Measurements from ENCODE around the gene DAAM1.
A peak's percentile ranks its signal among the peaks of the same experiment; 100 is the strongest.

DAAM1 gene

DNA sequence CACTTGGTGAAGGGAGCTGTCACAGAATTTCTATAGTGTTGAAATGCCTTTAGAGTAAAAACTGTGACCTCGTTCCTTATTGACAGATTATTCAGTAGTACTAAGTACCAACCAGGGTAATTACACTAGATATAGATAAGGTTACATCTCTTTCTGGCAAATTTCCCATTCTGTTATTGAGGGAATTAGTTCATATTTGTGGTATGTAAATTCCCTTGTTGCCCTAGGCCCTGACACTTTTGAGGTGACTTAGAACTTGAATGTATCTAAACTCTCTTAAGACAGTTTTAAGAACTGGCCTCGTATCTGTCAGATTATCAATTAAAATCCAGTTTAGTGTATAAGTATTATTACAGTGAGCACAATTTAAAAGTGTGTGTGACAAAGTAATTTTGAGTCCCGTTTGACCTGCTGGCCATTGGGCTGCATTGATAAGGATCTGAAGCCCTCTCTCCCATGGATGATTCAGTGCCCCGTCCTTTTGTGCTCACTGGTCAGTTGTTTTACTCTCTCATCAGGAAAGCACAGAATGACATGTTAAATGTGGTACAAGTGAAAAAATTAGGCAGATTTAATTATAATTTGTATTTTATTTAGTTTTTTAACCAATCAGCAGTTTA, 153.5 kb downstream of the DAAM1 start:
- Mint-ChIP-seq H3K9me3 (no peaks in the 10 kb centered on the region), H3K27ac (no peak overlapping the region), H3K36me3 (ENCODE audit: low read depth) (peaks cover 50% of the 10 kb centered on the region), H3K27me3 (ENCODE audit: low read depth) (no peaks in the 10 kb centered on the region), H3K4me3 (no peak overlapping the region), H3K4me1 (peaks cover 49% of the 10 kb centered on the region)
- TF ChIP-seq, protein P1, sequence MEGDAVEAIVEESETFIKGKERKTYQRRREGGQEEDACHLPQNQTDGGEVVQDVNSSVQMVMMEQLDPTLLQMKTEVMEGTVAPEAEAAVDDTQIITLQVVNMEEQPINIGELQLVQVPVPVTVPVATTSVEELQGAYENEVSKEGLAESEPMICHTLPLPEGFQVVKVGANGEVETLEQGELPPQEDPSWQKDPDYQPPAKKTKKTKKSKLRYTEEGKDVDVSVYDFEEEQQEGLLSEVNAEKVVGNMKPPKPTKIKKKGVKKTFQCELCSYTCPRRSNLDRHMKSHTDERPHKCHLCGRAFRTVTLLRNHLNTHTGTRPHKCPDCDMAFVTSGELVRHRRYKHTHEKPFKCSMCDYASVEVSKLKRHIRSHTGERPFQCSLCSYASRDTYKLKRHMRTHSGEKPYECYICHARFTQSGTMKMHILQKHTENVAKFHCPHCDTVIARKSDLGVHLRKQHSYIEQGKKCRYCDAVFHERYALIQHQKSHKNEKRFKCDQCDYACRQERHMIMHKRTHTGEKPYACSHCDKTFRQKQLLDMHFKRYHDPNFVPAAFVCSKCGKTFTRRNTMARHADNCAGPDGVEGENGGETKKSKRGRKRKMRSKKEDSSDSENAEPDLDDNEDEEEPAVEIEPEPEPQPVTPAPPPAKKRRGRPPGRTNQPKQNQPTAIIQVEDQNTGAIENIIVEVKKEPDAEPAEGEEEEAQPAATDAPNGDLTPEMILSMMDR (IDR thresholded peaks at IDR 0.05; ENCODE audit: unreplicated experiment in 3 of 3): no peak

GRCh38 chr14:59342516-59343484, 154.3 kb downstream of the DAAM1 start:
- TF ChIP-seq, protein P1 (IDR thresholded peaks at IDR 0.05; ENCODE audit: unreplicated experiment in 3 of 3): no peak
- Mint-ChIP-seq H3K9me3 (no peaks in the 10 kb centered on the region), H3K27me3 (ENCODE audit: low read depth) (no peaks in the 10 kb centered on the region), H3K4me1 (peaks cover 50% of the 10 kb centered on the region), H3K36me3 (ENCODE audit: low read depth) (peaks cover 52% of the 10 kb centered on the region), H3K4me3 (no peak overlapping the region), H3K27ac (peak overlapping the region; percentile 10 to 87 (median 60))

DNA sequence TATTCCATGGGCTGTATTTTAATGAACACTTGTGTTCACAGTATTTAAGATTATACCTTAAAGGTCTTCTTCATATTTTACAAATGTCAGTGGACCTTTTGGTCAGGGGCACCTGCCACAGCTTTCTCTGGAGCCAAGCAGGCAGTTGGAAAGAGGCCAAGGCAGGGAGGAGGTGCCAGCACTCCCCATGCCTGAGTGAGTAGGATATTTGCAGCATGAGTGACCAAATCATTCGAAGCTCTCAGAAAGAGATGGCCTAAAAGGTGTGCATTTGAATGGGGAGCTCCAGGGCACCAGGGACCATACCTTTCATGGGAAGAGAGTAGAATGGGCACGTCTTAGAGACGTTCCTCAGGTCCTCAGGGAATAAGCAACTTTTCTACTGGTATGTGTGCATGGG, 155.1 kb downstream of the DAAM1 start:
- no peaks in the 10 kb centered on the region for H3K27me3 Mint-ChIP-seq (ENCODE audit: low read depth)
- no peak overlapping the region for H3K4me3 Mint-ChIP-seq
- H3K9me3 Mint-ChIP-seq: no peaks in the 10 kb centered on the region
- H3K4me1 Mint-ChIP-seq: peaks cover 55% of the 10 kb centered on the region
- peaks cover 51% of the 10 kb centered on the region for H3K36me3 Mint-ChIP-seq (ENCODE audit: low read depth)
- H3K27ac Mint-ChIP-seq: peak overlapping the region; percentile 10 to 87 (median 60)
- TF ChIP-seq, protein P1 (IDR thresholded peaks at IDR 0.05; ENCODE audit: unreplicated experiment in 3 of 3): no peak

- TF ChIP-seq, protein P1 (IDR thresholded peaks at IDR 0.05; ENCODE audit: unreplicated experiment in 3 of 3): no peak
- Mint-ChIP-seq H3K27me3 (ENCODE audit: low read depth) (no peaks in the 10 kb centered on the region), H3K4me1 (peaks cover 55% of the 10 kb centered on the region), H3K9me3 (no peaks in the 10 kb centered on the region), H3K36me3 (ENCODE audit: low read depth) (peaks cover 51% of the 10 kb centered on the region), H3K4me3 (no peak overlapping the region), H3K27ac (peak overlapping the region; percentile 68 to 87 (median 84))
Measured at GRCh38 chr14:59344016-59344415, 155.5 kb downstream of the DAAM1 start.

DNA sequence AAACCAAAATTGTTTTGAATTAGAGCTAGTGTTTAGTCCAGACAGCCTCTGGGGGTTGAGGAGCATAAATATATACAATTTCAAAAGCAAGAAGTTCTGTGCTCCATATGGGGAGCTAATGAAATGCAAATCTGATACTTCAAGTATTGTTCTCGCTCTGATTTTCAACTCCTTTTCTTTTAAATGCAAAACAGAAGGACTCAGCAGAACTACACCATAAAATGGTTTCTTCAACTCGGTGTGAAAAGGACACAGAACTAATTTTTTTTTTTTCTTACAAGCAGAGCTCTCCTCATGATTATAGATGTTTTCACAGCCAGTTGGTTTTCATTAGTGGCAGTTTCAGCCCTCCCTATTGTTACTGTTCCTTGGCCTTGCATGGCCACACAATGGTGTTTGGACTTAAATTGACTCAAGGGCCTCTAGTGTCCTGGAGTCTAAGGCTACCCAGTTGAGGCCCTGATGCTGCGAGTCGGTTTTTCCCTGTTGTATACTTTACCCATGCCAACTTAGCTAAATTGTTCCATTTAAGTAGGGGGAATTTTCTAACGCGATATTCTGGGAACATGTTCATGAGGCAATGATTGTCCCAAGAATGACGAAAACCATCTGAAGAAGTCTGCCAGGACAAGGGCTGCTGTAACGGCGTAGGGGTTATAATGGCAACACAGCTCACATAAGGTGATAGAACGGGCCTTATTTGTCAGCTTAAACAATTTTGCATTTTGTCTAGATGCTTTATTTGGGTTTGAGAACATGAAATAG, 156.4 kb downstream of the DAAM1 start:
- Mint-ChIP-seq H3K27ac (peak overlapping the region; percentile 68 to 87 (median 84)), H3K9me3 (no peaks in the 10 kb centered on the region), H3K27me3 (ENCODE audit: low read depth) (no peaks in the 10 kb centered on the region), H3K4me1 (peaks cover 52% of the 10 kb centered on the region), H3K4me3 (no peak overlapping the region), H3K36me3 (ENCODE audit: low read depth) (peaks cover 49% of the 10 kb centered on the region)
- TF ChIP-seq, protein P1 (IDR thresholded peaks at IDR 0.05; ENCODE audit: unreplicated experiment in 3 of 3): no peak

Data from nephron (organoid).